Measurements from ENCODE around the gene ZHX3. TPM values are rescaled to one million over a fixed set of nuclear protein-coding genes. Genes with fewer than 3 reads are reported as not detected.

The ZHX3 gene
- total and polyA plus RNA-seq, 2 of the 13 experiments (the other 11 are each of a cell fraction or from before 2014, with no cell fraction given) = 8.4 to 11.7 TPM

DNA sequence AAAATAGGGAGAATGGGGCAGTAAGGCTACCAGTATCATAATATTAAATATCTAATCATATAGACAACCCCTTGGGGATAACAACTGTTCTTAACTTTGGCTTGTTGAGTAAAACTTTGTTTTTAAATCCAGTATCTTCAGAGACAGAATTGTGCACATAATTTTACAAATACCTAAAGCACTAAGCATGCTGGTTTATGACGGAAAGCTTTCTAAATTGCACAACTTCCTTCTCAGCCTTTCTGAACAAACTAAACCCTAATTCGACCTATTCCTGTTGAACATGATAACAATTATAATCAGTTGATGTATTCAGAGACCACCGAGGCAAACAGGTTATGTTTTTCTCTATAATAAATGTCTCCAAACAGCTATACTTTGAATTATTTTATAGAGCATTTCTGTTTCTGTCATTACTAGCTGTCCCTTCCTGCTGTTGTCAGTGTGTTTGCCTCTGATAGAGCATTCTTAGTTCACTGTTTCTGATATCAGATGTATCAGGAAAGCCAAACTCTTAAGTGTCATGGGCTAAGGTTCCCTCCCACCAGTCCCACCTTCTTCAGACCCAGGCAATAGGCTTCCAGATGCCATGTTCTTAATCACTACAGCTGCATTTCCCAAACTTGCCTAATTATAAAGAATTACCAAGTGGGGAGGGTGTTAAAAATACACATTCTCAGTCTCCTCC lies 8.7 kb downstream of the ZHX3 start:
- ATAC-seq (no peak), DNase-seq (ENCODE audit: low spot score) (no peak), FAIRE-seq (no peak)
- peak overlapping the region; percentile 10 for H3K27ac ChIP-seq (ENCODE audit: extremely low read length, insufficient read depth, low read length)
- no TSS peak for BruUV-seq (replicated peaks)
- intact Hi-C loops (cut with micrococcal nuclease; ENCODE audit: unreplicated experiment) (no loop called here), in situ Hi-C loops (cut with HindIII; ENCODE audit: extremely low pct_ligation_motif_present, low pct_unique_long_range_greater_than_20kb) (no loop called here)
- TF ChIP-seq ZNF496 (CRISPR knock-in tag; IDR thresholded peaks at IDR 0.05; ENCODE audit: insufficient replicate concordance) (no peak), ZNF879 (CRISPR knock-in tag; IDR thresholded peaks at IDR 0.05) (no peak), MEIS2 (CRISPR knock-in tag; IDR thresholded peaks at IDR 0.05) (no peak), CEBPB (IDR thresholded peaks at IDR 0.05; ENCODE audit: borderline replicate concordance, low read depth, low read length) (peak; percentile 56), ZNF343 (CRISPR knock-in tag; IDR thresholded peaks at IDR 0.05) (no peak), NR2F2 (IDR thresholded peaks at IDR 0.05; ENCODE audit: borderline replicate concordance, low read depth) (no peak)
- peaks cover 2% of the 10 kb centered on the region for H3K79me2 ChIP-seq (ENCODE audit: insufficient read depth, low read length)
- H3K27me3 ChIP-seq (ENCODE audit: control insufficient read depth in 1 of 2, insufficient read depth in 2 of 2, low read length in 2 of 2) = no peaks in the 10 kb centered on the region
- ChIA-PET CTCF (ENCODE audit: low intra/inter-chr PET ratio, low total read pairs) (no interaction called here), POLR2A (interaction anchor here (1.7 kb wide), 1 partner anchor 8 kb away, joined by 4 read pairs; the partner anchor contains the start of gene ZHX3)
- no peaks in the 10 kb centered on the region for H4K20me1 ChIP-seq (ENCODE audit: insufficient read depth, low read length)
- H2AFZ ChIP-seq (ENCODE audit: low read length) = no peak overlapping the region
- WGBS (ENCODE audit: low lambda C conversion rate) = 57% methylated on average over 3 of the region's 3 CpGs
- H3K4me2 ChIP-seq (ENCODE audit: low read depth, low read length) = no peak overlapping the region
- no peak overlapping the region for H3K4me3 ChIP-seq (replicated peaks in 1 of 3; ENCODE audit: insufficient read depth in 1 of 3, low read depth in 2 of 3, low read length in 3 of 3)
- H3K9me3 ChIP-seq (ENCODE audit: low read length) = no peaks in the 10 kb centered on the region
- H3K9ac ChIP-seq (ENCODE audit: insufficient read depth, low read depth, low read length) = no peak overlapping the region
- peaks cover 14% of the 10 kb centered on the region for H3K4me1 ChIP-seq (ENCODE audit: insufficient read depth, low read length)
- H3K36me3 ChIP-seq (replicated peaks in 1 of 2; ENCODE audit: control insufficient read depth in 1 of 2, insufficient read depth in 2 of 2, low read length in 2 of 2) = no peaks in the 10 kb centered on the region

- H4K20me1 ChIP-seq (ENCODE audit: insufficient read depth, low read length) = no peaks in the 10 kb centered on the region
- no peaks in the 10 kb centered on the region for H3K36me3 ChIP-seq (replicated peaks in 1 of 2; ENCODE audit: control insufficient read depth in 1 of 2, insufficient read depth in 2 of 2, low read length in 2 of 2)
- BruUV-seq (replicated peaks) = no TSS peak
- no peak overlapping the region for H3K4me3 ChIP-seq (replicated peaks in 1 of 3; ENCODE audit: insufficient read depth in 1 of 3, low read depth in 2 of 3, low read length in 3 of 3)
- peaks cover 2% of the 10 kb centered on the region for H3K79me2 ChIP-seq (ENCODE audit: insufficient read depth, low read length)
- H2AFZ ChIP-seq (ENCODE audit: low read length) = no peak overlapping the region
- H3K4me2 ChIP-seq (ENCODE audit: low read depth, low read length) = no peak overlapping the region
- H3K27me3 ChIP-seq (ENCODE audit: control insufficient read depth in 1 of 2, insufficient read depth in 2 of 2, low read length in 2 of 2) = no peaks in the 10 kb centered on the region
- no peak overlapping the region for H3K9ac ChIP-seq (ENCODE audit: insufficient read depth, low read depth, low read length)
- ATAC-seq (peak; percentile 79), FAIRE-seq (no peak), DNase-seq (ENCODE audit: low spot score) (peak; percentile 69)
- intact Hi-C loops (cut with micrococcal nuclease; ENCODE audit: unreplicated experiment) = no loop called here
- 35% methylated on average over 1 of the region's 1 CpG for WGBS (ENCODE audit: low lambda C conversion rate)
- ChIA-PET POLR2A (interaction anchor here (1.7 kb wide), 1 partner anchor 9 kb away, joined by 4 read pairs; the partner anchor contains the start of gene ZHX3), CTCF (ENCODE audit: low intra/inter-chr PET ratio, low total read pairs) (no interaction called here)
- H3K27ac ChIP-seq (ENCODE audit: extremely low read length, insufficient read depth, low read length) = peak overlapping the region; percentile 10
- H3K9me3 ChIP-seq (ENCODE audit: low read length) = no peaks in the 10 kb centered on the region
- in situ Hi-C loops (cut with HindIII; ENCODE audit: extremely low pct_ligation_motif_present, low pct_unique_long_range_greater_than_20kb) = no loop called here
- peaks cover 14% of the 10 kb centered on the region for H3K4me1 ChIP-seq (ENCODE audit: insufficient read depth, low read length)
- TF ChIP-seq, protein P1, sequence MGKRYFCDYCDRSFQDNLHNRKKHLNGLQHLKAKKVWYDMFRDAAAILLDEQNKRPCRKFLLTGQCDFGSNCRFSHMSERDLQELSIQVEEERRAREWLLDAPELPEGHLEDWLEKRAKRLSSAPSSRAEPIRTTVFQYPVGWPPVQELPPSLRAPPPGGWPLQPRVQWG (CRISPR knock-in tag; IDR thresholded peaks at IDR 0.05; ENCODE audit: borderline replicate concordance, low read depth) = no peak
- no peak for TF ChIP-seq ZNF879 (CRISPR knock-in tag; IDR thresholded peaks at IDR 0.05)
- no peak for TF ChIP-seq KLF12 (CRISPR knock-in tag; IDR thresholded peaks at IDR 0.05; ENCODE audit: borderline replicate concordance)
- TF ChIP-seq GATA4 (IDR thresholded peaks at IDR 0.05; ENCODE audit: borderline replicate concordance, low read depth) = no peak
- TF ChIP-seq, protein P2, sequence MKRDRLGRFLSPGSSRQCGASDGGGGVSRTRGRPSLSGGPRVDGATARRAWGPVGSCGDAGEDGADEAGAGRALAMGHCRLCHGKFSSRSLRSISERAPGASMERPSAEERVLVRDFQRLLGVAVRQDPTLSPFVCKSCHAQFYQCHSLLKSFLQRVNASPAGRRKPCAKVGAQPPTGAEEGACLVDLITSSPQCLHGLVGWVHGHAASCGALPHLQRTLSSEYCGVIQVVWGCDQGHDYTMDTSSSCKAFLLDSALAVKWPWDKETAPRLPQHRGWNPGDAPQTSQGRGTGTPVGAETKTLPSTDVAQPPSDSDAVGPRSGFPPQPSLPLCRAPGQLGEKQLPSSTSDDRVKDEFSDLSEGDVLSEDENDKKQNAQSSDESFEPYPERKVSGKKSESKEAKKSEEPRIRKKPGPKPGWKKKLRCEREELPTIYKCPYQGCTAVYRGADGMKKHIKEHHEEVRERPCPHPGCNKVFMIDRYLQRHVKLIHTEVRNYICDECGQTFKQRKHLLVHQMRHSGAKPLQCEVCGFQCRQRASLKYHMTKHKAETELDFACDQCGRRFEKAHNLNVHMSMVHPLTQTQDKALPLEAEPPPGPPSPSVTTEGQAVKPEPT (CRISPR knock-in tag; IDR thresholded peaks at IDR 0.05; ENCODE audit: low read depth) = no peak
- TF ChIP-seq ZBTB39 (CRISPR knock-in tag; IDR thresholded peaks at IDR 0.05) = no peak
- no peak for TF ChIP-seq RXRB (CRISPR knock-in tag; IDR thresholded peaks at IDR 0.05; ENCODE audit: borderline replicate concordance)
These were observed 9.2 kb downstream of the ZHX3 start for GRCh38 chr20:41308290-41308711.
